ENCODE results near the gene CIAPIN1.

DNA sequence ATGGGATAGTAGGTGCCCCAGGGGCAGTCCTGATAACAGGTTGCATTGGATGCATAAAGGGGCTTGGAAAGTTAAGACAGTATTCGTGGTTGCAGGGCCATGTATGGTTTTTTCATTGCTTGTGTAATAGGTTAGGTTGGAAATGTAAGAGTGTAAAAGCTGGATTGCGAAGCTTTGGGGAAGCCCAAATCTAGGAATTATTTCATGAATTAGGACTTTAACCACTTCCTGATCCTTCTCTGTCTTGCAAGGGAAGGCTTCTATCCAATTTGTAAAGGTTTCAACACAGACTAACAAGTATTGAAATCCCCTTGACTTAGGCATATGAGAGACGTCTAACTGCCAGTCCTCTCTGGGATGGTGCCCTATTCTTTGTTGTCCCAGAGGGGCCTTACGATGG, 50.4 kb downstream of the CIAPIN1 start:
- TF ChIP-seq, protein P1, sequence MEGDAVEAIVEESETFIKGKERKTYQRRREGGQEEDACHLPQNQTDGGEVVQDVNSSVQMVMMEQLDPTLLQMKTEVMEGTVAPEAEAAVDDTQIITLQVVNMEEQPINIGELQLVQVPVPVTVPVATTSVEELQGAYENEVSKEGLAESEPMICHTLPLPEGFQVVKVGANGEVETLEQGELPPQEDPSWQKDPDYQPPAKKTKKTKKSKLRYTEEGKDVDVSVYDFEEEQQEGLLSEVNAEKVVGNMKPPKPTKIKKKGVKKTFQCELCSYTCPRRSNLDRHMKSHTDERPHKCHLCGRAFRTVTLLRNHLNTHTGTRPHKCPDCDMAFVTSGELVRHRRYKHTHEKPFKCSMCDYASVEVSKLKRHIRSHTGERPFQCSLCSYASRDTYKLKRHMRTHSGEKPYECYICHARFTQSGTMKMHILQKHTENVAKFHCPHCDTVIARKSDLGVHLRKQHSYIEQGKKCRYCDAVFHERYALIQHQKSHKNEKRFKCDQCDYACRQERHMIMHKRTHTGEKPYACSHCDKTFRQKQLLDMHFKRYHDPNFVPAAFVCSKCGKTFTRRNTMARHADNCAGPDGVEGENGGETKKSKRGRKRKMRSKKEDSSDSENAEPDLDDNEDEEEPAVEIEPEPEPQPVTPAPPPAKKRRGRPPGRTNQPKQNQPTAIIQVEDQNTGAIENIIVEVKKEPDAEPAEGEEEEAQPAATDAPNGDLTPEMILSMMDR (IDR thresholded peaks at IDR 0.05) = no peak
- no peak for TF ChIP-seq POLR2A (IDR thresholded peaks at IDR 0.05)
